ENCODE data around the gene PUM1.

- TF ChIP-seq CTCF (IDR thresholded peaks at IDR 0.05 in 8 of 11, conservative IDR thresholded peaks at IDR 0.05 in 3 of 11), result no peak
- TF ChIP-seq POLR2AphosphoS5 (IDR thresholded peaks at IDR 0.05), result no peak
Measured at GRCh38 chr1:31000301-31000700, 65.2 kb downstream of the PUM1 start.
